Mononuclear cell (primary cell): ENCODE results near the gene PPDPF. TPM values are rescaled to one million over a fixed set of nuclear protein-coding genes. Genes with fewer than 3 reads are reported as not detected.

Experiments used
- H3K27me3 ChIP-seq: 2 replicates; pipeline ENCODE4 v1.6.0; 2011; ENCODE audit warnings: low read length, control low read depth; ENCODE audit not compliant: insufficient read depth
- H3K4me1 ChIP-seq: 2 replicates; pipeline ENCODE4 v1.5.1; 2011; ENCODE audit warnings: mild to moderate bottlenecking, low read length, control low read depth; ENCODE audit not compliant: insufficient read depth
- H3K4me3 ChIP-seq: 2 replicates; pipeline ENCODE4 v1.5.1; 2011; ENCODE audit warnings: mild to moderate bottlenecking, low read length, moderate library complexity
- H3K9me3 ChIP-seq: 2 replicates; pipeline ENCODE4 v1.5.1; 2011; ENCODE audit warnings: low read depth, mild to moderate bottlenecking, control low read depth, low read length
- total RNA-seq: library from RNA; depleted of rRNA; stranded (reverse); fragments of >200 nt; gene quantifications from one replicate; pipeline ENCODE4 v1.2.3, GENCODE V29; 2012

The PPDPF gene
- total RNA-seq, 1 donor, result 57.6 TPM

- Histone ChIP-seq H3K9me3 (no peaks in the 10 kb centered on the region), H3K4me3 (no peak overlapping the region), H3K27me3 (peaks cover 19% of the 10 kb centered on the region), H3K4me1 (peaks cover 10% of the 10 kb centered on the region)
Measured at GRCh38 chr20:63494420-63495166, 26.0 kb upstream of the PPDPF start.

GRCh38 chr20:63495167-63495720 is 25.3 kb upstream of the PPDPF start:
- Histone ChIP-seq H3K4me1 (peaks cover 10% of the 10 kb centered on the region), H3K4me3 (no peak overlapping the region)

GRCh38 chr20:63495741-63496595 is 24.6 kb upstream of the PPDPF start:
- H3K9me3 ChIP-seq, result no peaks in the 10 kb centered on the region
- H3K4me3 ChIP-seq, result no peak overlapping the region
- H3K4me1 ChIP-seq, result peaks cover 10% of the 10 kb centered on the region
- peaks cover 23% of the 10 kb centered on the region for H3K27me3 ChIP-seq

More at GRCh38 chr20:63495167-63495720, 25.3 kb upstream of the PPDPF start:
- no peaks in the 10 kb centered on the region for H3K9me3 ChIP-seq
- peaks cover 23% of the 10 kb centered on the region for H3K27me3 ChIP-seq

- Histone ChIP-seq H3K27me3 (peaks cover 23% of the 10 kb centered on the region), H3K9me3 (no peaks in the 10 kb centered on the region), H3K4me3 (no peak overlapping the region), H3K4me1 (peaks cover 10% of the 10 kb centered on the region)
Measured at GRCh38 chr20:63496596-63497120, 23.9 kb upstream of the PPDPF start.

GRCh38 chr20:63497138-63497945 is 23.2 kb upstream of the PPDPF start:
- H3K4me1 ChIP-seq, result peaks cover 10% of the 10 kb centered on the region
- H3K9me3 ChIP-seq, result no peaks in the 10 kb centered on the region
- H3K4me3 ChIP-seq, result no peak overlapping the region
- H3K27me3 ChIP-seq, result peaks cover 23% of the 10 kb centered on the region

- Histone ChIP-seq H3K4me3 (no peak overlapping the region), H3K27me3 (peaks cover 23% of the 10 kb centered on the region)
Measured at GRCh38 chr20:63497946-63498935, 22.3 kb upstream of the PPDPF start.

GRCh38 chr20:63498960-63499337 is 21.6 kb upstream of the PPDPF start, which contains the start of gene EEF1A2:
TSS of gene EEF1A2 (minus strand) at chr20:63499083. CDS start at chr20:63497763, 1,320 bp downstream.
- Histone ChIP-seq H3K4me3 (no peak within 1 kb of the TSS), H3K9me3 (no peaks in the 10 kb centered on the region), H3K4me1 (peaks cover 10% of the 10 kb centered on the region), H3K27me3 (peaks cover 23% of the 10 kb centered on the region)

More at GRCh38 chr20:63497946-63498935, 22.3 kb upstream of the PPDPF start:
- Histone ChIP-seq H3K9me3 (no peaks in the 10 kb centered on the region), H3K4me1 (peaks cover 10% of the 10 kb centered on the region)

GRCh38 chr20:63499338-63499969 is 21.1 kb upstream of the PPDPF start:
- H3K4me1 ChIP-seq, result peaks cover 10% of the 10 kb centered on the region
- H3K4me3 ChIP-seq, result no peak overlapping the region
- H3K27me3 ChIP-seq, result peaks cover 23% of the 10 kb centered on the region
- H3K9me3 ChIP-seq, result no peaks in the 10 kb centered on the region

GRCh38 chr20:63500151-63500901 is 20.2 kb upstream of the PPDPF start:
- peaks cover 23% of the 10 kb centered on the region for H3K27me3 ChIP-seq
- H3K9me3 ChIP-seq, result no peaks in the 10 kb centered on the region
- no peak overlapping the region for H3K4me3 ChIP-seq
- peaks cover 10% of the 10 kb centered on the region for H3K4me1 ChIP-seq

- Histone ChIP-seq H3K9me3 (no peaks in the 10 kb centered on the region), H3K27me3 (peaks cover 23% of the 10 kb centered on the region), H3K4me1 (peaks cover 9% of the 10 kb centered on the region), H3K4me3 (no peak overlapping the region)
Measured at GRCh38 chr20:63500902-63501817, 19.4 kb upstream of the PPDPF start.

GRCh38 chr20:63501818-63502670 is 18.5 kb upstream of the PPDPF start:
- peaks cover 19% of the 10 kb centered on the region for H3K27me3 ChIP-seq
- peaks cover 3% of the 10 kb centered on the region for H3K4me1 ChIP-seq
- no peaks in the 10 kb centered on the region for H3K9me3 ChIP-seq
- H3K4me3 ChIP-seq, result no peak overlapping the region
